D721Med (cell line): ENCODE results near the gene ZNF331.

ENCODE experiments used
- DNase-seq: peaks from one replicate; pipeline ENCODE4 v3.0.0; 2011; ENCODE audit warnings: low spot score; ENCODE audit not compliant: insufficient read length
- FAIRE-seq: peaks from 2 replicates; lab custom pipeline; 2011; peaks lifted over from hg19 to GRCh38; lab: Jason Lieb, UNC
- CTCF ChIP-seq: IDR thresholded peaks from 2 replicates; pipeline ENCODE4 v1.5.1; 2012; ENCODE audit warnings: mild to moderate bottlenecking, control low read depth; ENCODE audit not compliant: insufficient read depth; ENCODE audit errors: missing control alignments

The ZNF331 gene

GRCh38 chr19:53595510-53595867, 57.5 kb downstream of the ZNF331 start:
- DNase-seq: no peak
- FAIRE-seq: no peak

GRCh38 chr19:53596056-53596455, 58.1 kb downstream of the ZNF331 start:
- FAIRE-seq (no peak), DNase-seq (no peak)
- TF ChIP-seq CTCF: no peak

More at GRCh38 chr19:53595510-53595867, 57.5 kb downstream of the ZNF331 start:
- no peak for TF ChIP-seq CTCF

- TF ChIP-seq CTCF: no peak
- DNase-seq (no peak), FAIRE-seq (no peak)
These were observed 59.1 kb downstream of the ZNF331 start for GRCh38 chr19:53597023-53597422.

- FAIRE-seq: no peak
- no peak for DNase-seq
- no peak for TF ChIP-seq CTCF
These were observed 60.4 kb downstream of the ZNF331 start for GRCh38 chr19:53598361-53598760.

- FAIRE-seq (no peak), DNase-seq (no peak)
- TF ChIP-seq CTCF: no peak
These were observed 62.3 kb downstream of the ZNF331 start for GRCh38 chr19:53600217-53600616.

- DNase-seq (no peak), FAIRE-seq (no peak)
- TF ChIP-seq CTCF: no peak
These were observed 68.1 kb downstream of the ZNF331 start for GRCh38 chr19:53606031-53606430.

- TF ChIP-seq CTCF: no peak
- FAIRE-seq (no peak), DNase-seq (no peak)
These were observed 70.4 kb downstream of the ZNF331 start for GRCh38 chr19:53608381-53608780.
